Measurements from ENCODE around the gene BRD7. TPM values are rescaled to one million over a fixed set of nuclear protein-coding genes. Genes with fewer than 3 reads are reported as not detected.
A peak's percentile ranks its signal among the peaks of the same experiment; 100 is the strongest.

Gene BRD7
- total RNA-seq, 1 donor from 2014 or later, result 80.8 TPM

DNA sequence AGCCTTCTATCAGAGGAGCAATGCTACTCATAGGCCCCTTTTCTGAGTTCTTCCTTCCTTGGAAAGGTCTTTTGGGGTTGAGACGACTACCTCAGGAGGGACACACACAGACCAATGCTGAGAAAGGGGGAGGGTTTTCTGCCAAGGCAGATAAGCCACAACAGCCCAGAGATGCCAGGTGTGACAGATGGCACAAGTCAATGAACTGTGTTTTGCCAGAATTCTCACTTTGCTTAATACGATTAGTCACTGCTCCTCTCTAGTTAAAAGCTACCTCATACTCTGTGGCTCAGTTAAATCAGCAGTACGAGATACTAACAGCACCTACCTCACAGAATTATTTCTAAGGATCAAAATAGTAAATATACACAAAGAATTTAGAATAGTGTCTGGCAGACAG is 8.0 kb downstream of the BRD7 start:
- Mint-ChIP-seq H3K36me3 (ENCODE audit: unreplicated experiment) (no peaks in the 10 kb centered on the region), H3K4me3 (ENCODE audit: unreplicated experiment) (peak overlapping the region; percentile 32), H3K9me3 (ENCODE audit: unreplicated experiment) (no peaks in the 10 kb centered on the region), H3K27me3 (ENCODE audit: unreplicated experiment) (no peaks in the 10 kb centered on the region), H3K27ac (ENCODE audit: unreplicated experiment) (no peak overlapping the region), H3K4me1 (ENCODE audit: low read depth, unreplicated experiment) (peaks cover 14% of the 10 kb centered on the region)
- TF ChIP-seq, protein P1, sequence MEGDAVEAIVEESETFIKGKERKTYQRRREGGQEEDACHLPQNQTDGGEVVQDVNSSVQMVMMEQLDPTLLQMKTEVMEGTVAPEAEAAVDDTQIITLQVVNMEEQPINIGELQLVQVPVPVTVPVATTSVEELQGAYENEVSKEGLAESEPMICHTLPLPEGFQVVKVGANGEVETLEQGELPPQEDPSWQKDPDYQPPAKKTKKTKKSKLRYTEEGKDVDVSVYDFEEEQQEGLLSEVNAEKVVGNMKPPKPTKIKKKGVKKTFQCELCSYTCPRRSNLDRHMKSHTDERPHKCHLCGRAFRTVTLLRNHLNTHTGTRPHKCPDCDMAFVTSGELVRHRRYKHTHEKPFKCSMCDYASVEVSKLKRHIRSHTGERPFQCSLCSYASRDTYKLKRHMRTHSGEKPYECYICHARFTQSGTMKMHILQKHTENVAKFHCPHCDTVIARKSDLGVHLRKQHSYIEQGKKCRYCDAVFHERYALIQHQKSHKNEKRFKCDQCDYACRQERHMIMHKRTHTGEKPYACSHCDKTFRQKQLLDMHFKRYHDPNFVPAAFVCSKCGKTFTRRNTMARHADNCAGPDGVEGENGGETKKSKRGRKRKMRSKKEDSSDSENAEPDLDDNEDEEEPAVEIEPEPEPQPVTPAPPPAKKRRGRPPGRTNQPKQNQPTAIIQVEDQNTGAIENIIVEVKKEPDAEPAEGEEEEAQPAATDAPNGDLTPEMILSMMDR (IDR thresholded peaks at IDR 0.05; ENCODE audit: partially characterized antibody, unreplicated experiment), result no peak
- no peak for DNase-seq

DNA sequence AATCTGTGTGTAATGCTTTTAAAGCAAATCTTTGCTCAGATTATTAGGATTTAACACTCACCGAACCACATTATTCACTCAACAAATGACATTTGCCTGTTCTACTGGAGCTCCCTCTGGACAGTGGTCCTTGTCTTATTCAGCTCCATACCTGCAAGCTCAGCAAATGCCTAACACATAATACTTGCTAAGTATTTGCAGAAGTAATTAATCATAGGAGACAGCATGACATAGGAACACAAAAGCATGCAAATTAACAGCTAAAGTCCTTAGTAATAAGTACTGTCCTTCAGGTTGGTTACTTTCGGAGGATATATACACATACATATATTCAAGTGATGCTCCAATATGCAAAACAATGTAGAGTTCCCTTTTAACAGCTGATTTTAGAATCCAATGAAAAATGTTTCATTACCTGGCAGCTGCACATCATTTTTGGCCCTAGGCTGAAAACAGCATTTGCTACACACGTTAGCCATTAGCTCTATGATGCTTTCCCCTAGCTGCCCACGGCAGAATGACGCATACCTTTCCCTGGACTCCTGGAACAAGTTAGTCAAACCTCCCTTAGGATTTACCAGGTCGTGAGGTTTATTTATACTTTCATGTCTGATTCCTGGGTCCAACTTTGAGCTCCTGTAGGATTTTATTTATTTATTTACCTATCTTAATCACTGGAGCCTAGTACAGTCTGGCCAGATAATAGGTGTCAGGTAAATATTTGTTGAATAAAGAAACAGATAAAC is 8.6 kb downstream of the BRD7 start:
- Mint-ChIP-seq H3K4me1 (ENCODE audit: low read depth, unreplicated experiment) (peaks cover 14% of the 10 kb centered on the region), H3K27me3 (ENCODE audit: unreplicated experiment) (no peaks in the 10 kb centered on the region), H3K27ac (ENCODE audit: unreplicated experiment) (no peak overlapping the region), H3K4me3 (ENCODE audit: unreplicated experiment) (no peak overlapping the region), H3K36me3 (ENCODE audit: unreplicated experiment) (no peaks in the 10 kb centered on the region), H3K9me3 (ENCODE audit: unreplicated experiment) (no peaks in the 10 kb centered on the region)
- DNase-seq, result no peak
- TF ChIP-seq, protein P1 (IDR thresholded peaks at IDR 0.05; ENCODE audit: partially characterized antibody, unreplicated experiment), result no peak

DNA sequence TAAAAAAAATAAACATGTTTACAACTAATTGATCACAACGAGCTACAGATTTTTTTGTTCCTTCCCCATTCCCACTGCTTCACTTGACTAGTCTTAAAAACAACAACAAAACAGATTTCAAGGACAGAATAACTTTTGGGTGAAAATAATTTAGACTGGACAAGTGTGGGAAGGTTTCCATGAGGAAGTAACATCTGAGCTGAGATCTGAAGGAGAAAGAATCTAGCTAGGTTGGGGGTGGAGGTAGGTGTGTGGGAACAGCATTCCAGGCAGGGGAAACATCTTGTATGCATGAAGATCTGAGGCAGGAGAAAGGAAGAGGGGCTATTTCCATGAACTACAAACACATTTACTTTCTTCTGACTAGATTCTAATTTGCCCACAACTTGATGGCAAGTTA is 9.2 kb downstream of the BRD7 start:
- no peak for DNase-seq
- H3K4me3 Mint-ChIP-seq (ENCODE audit: unreplicated experiment), result no peak overlapping the region
- H3K27me3 Mint-ChIP-seq (ENCODE audit: unreplicated experiment), result no peaks in the 10 kb centered on the region
- H3K27ac Mint-ChIP-seq (ENCODE audit: unreplicated experiment), result no peak overlapping the region
- peaks cover 14% of the 10 kb centered on the region for H3K4me1 Mint-ChIP-seq (ENCODE audit: low read depth, unreplicated experiment)
- no peaks in the 10 kb centered on the region for H3K9me3 Mint-ChIP-seq (ENCODE audit: unreplicated experiment)
- TF ChIP-seq, protein P1 (IDR thresholded peaks at IDR 0.05; ENCODE audit: partially characterized antibody, unreplicated experiment), result no peak
- H3K36me3 Mint-ChIP-seq (ENCODE audit: unreplicated experiment), result no peaks in the 10 kb centered on the region

DNA sequence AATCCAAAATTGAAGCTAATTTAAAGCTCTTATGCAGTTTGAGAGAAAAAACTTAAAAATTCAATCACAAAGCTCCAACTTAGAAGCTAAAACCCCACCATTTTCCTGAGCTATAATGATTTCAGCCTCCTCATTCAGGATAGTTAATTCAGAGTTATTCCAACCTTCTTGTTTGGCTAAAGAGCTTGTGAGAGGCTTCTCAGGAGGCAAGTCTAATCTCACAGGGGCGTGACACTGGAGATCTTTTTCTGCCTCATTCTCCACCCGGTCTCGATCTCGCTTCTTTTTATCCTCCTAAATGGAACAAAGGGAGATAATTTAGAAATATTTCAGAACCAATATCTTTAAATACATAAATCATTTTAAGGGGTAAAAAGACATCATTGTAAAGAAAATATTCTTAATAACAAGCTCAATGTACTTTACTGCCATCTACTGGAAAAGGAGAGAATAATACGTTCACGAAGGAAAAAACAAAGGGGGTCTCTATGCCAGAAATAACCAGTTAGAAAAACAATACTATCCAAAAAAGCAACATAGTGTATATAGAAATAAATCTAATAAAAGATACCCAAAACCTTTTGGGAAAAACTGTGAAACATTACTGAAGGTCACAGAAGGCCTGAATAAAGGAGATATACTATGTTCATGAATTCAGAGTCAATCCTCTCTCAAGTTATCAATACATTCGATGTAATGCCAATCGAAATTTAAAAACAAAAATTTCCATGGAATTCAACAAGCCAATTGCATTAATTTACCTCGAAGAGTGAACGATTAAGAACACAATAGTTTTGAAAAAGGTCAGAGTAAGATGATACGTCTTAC is 13.9 kb downstream of the BRD7 start:
- TF ChIP-seq, protein P1 (IDR thresholded peaks at IDR 0.05; ENCODE audit: partially characterized antibody, unreplicated experiment), result peak; percentile 71
- no peaks in the 10 kb centered on the region for H3K36me3 Mint-ChIP-seq (ENCODE audit: unreplicated experiment)
- peaks cover 6% of the 10 kb centered on the region for H3K4me1 Mint-ChIP-seq (ENCODE audit: low read depth, unreplicated experiment)
- H3K27ac Mint-ChIP-seq (ENCODE audit: unreplicated experiment), result no peak overlapping the region
- H3K4me3 Mint-ChIP-seq (ENCODE audit: unreplicated experiment), result no peak overlapping the region
- DNase-seq, result no peak
- no peaks in the 10 kb centered on the region for H3K9me3 Mint-ChIP-seq (ENCODE audit: unreplicated experiment)
- no peaks in the 10 kb centered on the region for H3K27me3 Mint-ChIP-seq (ENCODE audit: unreplicated experiment)

DNA sequence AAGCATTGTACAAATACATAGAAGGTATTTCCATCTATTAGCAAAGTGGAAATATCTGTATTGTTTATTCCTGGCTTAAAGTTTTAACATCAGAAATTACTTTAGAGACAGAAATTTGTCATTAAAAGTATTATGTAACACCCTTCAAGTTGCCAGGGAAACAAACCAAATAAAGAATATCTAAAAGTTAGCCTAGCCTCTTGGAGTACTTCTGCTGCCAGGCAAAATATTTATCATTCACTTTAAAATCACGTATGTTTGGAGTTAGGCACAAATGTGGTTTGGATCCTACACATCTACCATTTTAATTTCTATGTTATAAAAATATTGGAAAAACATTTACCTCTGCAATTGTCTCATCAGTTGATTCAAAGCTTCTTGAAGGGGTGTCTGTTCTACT is 14.7 kb downstream of the BRD7 start:
- no peaks in the 10 kb centered on the region for H3K4me1 Mint-ChIP-seq (ENCODE audit: low read depth, unreplicated experiment)
- H3K36me3 Mint-ChIP-seq (ENCODE audit: unreplicated experiment), result peaks cover 5% of the 10 kb centered on the region
- TF ChIP-seq, protein P1 (IDR thresholded peaks at IDR 0.05; ENCODE audit: partially characterized antibody, unreplicated experiment), result no peak

More for the DNA sequence above, 14.7 kb downstream of the BRD7 start:
- no peak for DNase-seq
- Mint-ChIP-seq H3K27ac (ENCODE audit: unreplicated experiment) (no peak overlapping the region), H3K4me3 (ENCODE audit: unreplicated experiment) (no peak overlapping the region), H3K27me3 (ENCODE audit: unreplicated experiment) (no peaks in the 10 kb centered on the region), H3K9me3 (ENCODE audit: unreplicated experiment) (no peaks in the 10 kb centered on the region)

Data from glutamatergic neuron (in vitro differentiated cells).